T47D (cell line): ENCODE data around the gene SIRT4.
"Not testable (repeated sequence)": the region's sequence is repeated elsewhere in the genome, so short reads cannot be mapped to it uniquely, and the experiment has no call there.

ENCODE experiments used
- DNase-seq, 2 experiments: peaks; one replicate each; pipeline versions ENCODE4 v3.0.0 to v3.0.0-alpha.2; 2011 to 2012; ENCODE audit warnings: low read depth in 1 of 2, low spot score in 1 of 2
- JUND ChIP-seq: IDR thresholded peaks from 2 replicates; pipeline ENCODE4 v1.6.1; 2012; ENCODE audit warnings: low read depth
- in situ Hi-C: cut with HindIII; loops from 2 replicates; pipeline ENCODE4 v1.10.0; 2016; ENCODE audit warnings: low sequenced_read_pairs, low pct_unique_long_range_greater_than_20kb

SIRT4 gene

GRCh38 chr12:120331390-120331789 lies 29.3 kb downstream of the SIRT4 start:
- TF ChIP-seq JUND, result no peak
- no peak for DNase-seq
- in situ Hi-C loops, result no loop called here

- DNase-seq, result no peak
- TF ChIP-seq JUND, result no peak
- in situ Hi-C loops, result no loop called here
Measured at GRCh38 chr12:120332041-120332440, 29.9 kb downstream of the SIRT4 start.

GRCh38 chr12:120332523-120332922 lies 30.4 kb downstream of the SIRT4 start:
- TF ChIP-seq JUND, result no peak
- DNase-seq, result no peak
- in situ Hi-C loops, result no loop called here

GRCh38 chr12:120335447-120335846 lies 33.3 kb downstream of the SIRT4 start:
- peak in 1 of 2 experiments; percentile 83 for DNase-seq
- in situ Hi-C loops, result not testable (repeated sequence)

GRCh38 chr12:120336392-120336791 lies 34.3 kb downstream of the SIRT4 start:
- DNase-seq, in situ Hi-C loops: not testable (repeated sequence)

GRCh38 chr12:120337730-120338129 lies 35.6 kb downstream of the SIRT4 start:
- in situ Hi-C loops, result no loop called here
- no peak for DNase-seq
- no peak for TF ChIP-seq JUND

GRCh38 chr12:120339256-120339655 lies 37.1 kb downstream of the SIRT4 start:
- TF ChIP-seq JUND, result no peak
- no peak for DNase-seq
- in situ Hi-C loops, result no loop called here

- TF ChIP-seq JUND, result no peak
- DNase-seq, result no peak
- in situ Hi-C loops, result no loop called here
Measured at GRCh38 chr12:120342175-120343038, 40.3 kb downstream of the SIRT4 start.

GRCh38 chr12:120343039-120343537 lies 41.0 kb downstream of the SIRT4 start:
- in situ Hi-C loops, result no loop called here

GRCh38 chr12:120343692-120344091 lies 41.6 kb downstream of the SIRT4 start:
- no peak for TF ChIP-seq JUND
- in situ Hi-C loops, result no loop called here
- DNase-seq, result no peak

More at GRCh38 chr12:120343039-120343537, 41.0 kb downstream of the SIRT4 start:
- no peak for DNase-seq
- no peak for TF ChIP-seq JUND

GRCh38 chr12:120346031-120346430 lies 43.9 kb downstream of the SIRT4 start:
- TF ChIP-seq JUND, result no peak
- in situ Hi-C loops, result no loop called here
- DNase-seq, result no peak

GRCh38 chr12:120346681-120347080 lies 44.6 kb downstream of the SIRT4 start:
- no peak for DNase-seq
- in situ Hi-C loops, result no loop called here
- TF ChIP-seq JUND, result no peak

- TF ChIP-seq JUND, result no peak
- DNase-seq, result no peak
- in situ Hi-C loops, result no loop called here
Measured at GRCh38 chr12:120347766-120348165, 45.6 kb downstream of the SIRT4 start.
